Esophagus muscularis mucosa (tissue), 4 donors: ENCODE data around the gene MBD5. TPM values are rescaled to one million over a fixed set of nuclear protein-coding genes. Genes with fewer than 3 reads are reported as not detected.

Experiments used
- DNase-seq: peaks from one replicate; pipeline ENCODE4 v3.0.0-alpha.2; 2017; ENCODE audit errors: extremely low spot score
- H3K27ac ChIP-seq, 4 donors: fragments of 200-600 bp; sonication (generic); replicated peaks in 1 of 4; 1 replicate in 3 of 4; 2 replicates in 1 of 4; pipeline ENCODE4 v1.5.1; 2016 to 2019; ENCODE audit warnings: mild to moderate bottlenecking in 1 of 4
- H3K27me3 ChIP-seq, 4 donors: fragments of 200-600 bp; sonication (generic); one replicate each; pipeline versions ENCODE4 v1.5.1 to v1.6.0; 2016 to 2019
- H3K36me3 ChIP-seq, 4 donors: fragments of 200-600 bp; sonication (generic); one replicate each; pipeline ENCODE4 v1.5.1; 2016 to 2019
- H3K4me1 ChIP-seq, 4 donors: fragments of 200-600 bp; sonication (generic); one replicate each; pipeline ENCODE4 v1.5.1; 2016 to 2019
- H3K4me3 ChIP-seq, 4 donors: fragments of 200-600 bp; sonication (generic); 1 replicate in 2 of 4; 2 replicates in 2 of 4; pipeline ENCODE4 v1.5.1; 2016 to 2019; ENCODE audit warnings: mild to moderate bottlenecking in 4 of 4, moderate library complexity in 1 of 4
- H3K9me3 ChIP-seq, 4 donors: fragments of 200-600 bp; sonication (generic); 1 replicate in 3 of 4; 2 replicates in 1 of 4; pipeline ENCODE4 v1.5.1; 2016 to 2019
- CTCF ChIP-seq, 3 experiments: fragments of 200-600 bp in 2 of 3; fragments of 450-650 bp in 1 of 3; sonication (generic) in 2 of 3; IDR thresholded peaks; one replicate each; pipeline ENCODE4 v1.5.1; 2017 to 2019; ENCODE audit warnings: antibody characterized with exemption in 3 of 3, mild to moderate bottlenecking in 2 of 3, moderate library complexity in 1 of 3
- EP300 ChIP-seq: sonication (generic); formaldehyde crosslinking; IDR thresholded peaks from one replicate; pipeline ENCODE4 v1.6.1; 2017; ENCODE audit warnings: antibody characterized with exemption
- POLR2A ChIP-seq: fragments of 450-650 bp; IDR thresholded peaks from one replicate; pipeline ENCODE4 v1.6.1; 2017; ENCODE audit warnings: antibody characterized with exemption, moderate library complexity, mild to moderate bottlenecking, low read depth
- POLR2AphosphoS5 ChIP-seq, 2 donors: sonication (generic); formaldehyde crosslinking; IDR thresholded peaks; one replicate each; pipeline ENCODE4 v1.6.1; 2017; ENCODE audit warnings: antibody characterized with exemption in 2 of 2
- WGBS: methylation state at CpG from one replicate; pipeline ENCODE4 v1.1.5; 2018; 5-methylcytosine and 5-hydroxymethylcytosine counted together
- intact Hi-C: fragments of 100-400 bp; cut with DNase I; formaldehyde crosslinking; loops from one replicate; pipeline ENCODE4 v1.15.1; 2023
- total RNA-seq, 4 donors: library from RNA; depleted of rRNA; stranded (reverse); fragments of >200 nt; gene quantifications; one replicate each; pipeline versions ENCODE4 v1.1.0 to v1.2.1, GENCODE V29; 2016

Gene MBD5
- total RNA-seq, 4 donors from 2014 or later = 34.6 to 49.0 (median 44.9) TPM

GRCh38 chr2:148022351-148022750, 1.5 kb downstream of the MBD5 start:
- Histone ChIP-seq H3K27me3 (no peaks in the 10 kb centered on the region), H3K4me1 (peaks cover 29 to 60% (median 51%) of the 10 kb centered on the region in 4 donors), H3K27ac (peak overlapping the region; percentile 95 to 97 (median 96)), H3K4me3 (peak overlapping the region; percentile 78 to 85 (median 82)), H3K9me3 (no peaks in the 10 kb centered on the region), H3K36me3 (no peaks in the 10 kb centered on the region)
- no peak for DNase-seq
- TF ChIP-seq EP300 = no peak
- no peak for TF ChIP-seq POLR2A
- TF ChIP-seq CTCF (IDR thresholded peaks at IDR 0.05) = no peak
- no peak for TF ChIP-seq POLR2AphosphoS5 (IDR thresholded peaks at IDR 0.05)
- intact Hi-C loops = no loop called here
- 15% methylated on average over 1 of the region's 1 CpG for WGBS

GRCh38 chr2:148022882-148023281, 2.0 kb downstream of the MBD5 start:
- Histone ChIP-seq H3K27me3 (no peaks in the 10 kb centered on the region), H3K4me3 (peak overlapping the region in 3 of 4 donors; percentile 78 to 85 (median 81)), H3K9me3 (no peaks in the 10 kb centered on the region), H3K27ac (peak overlapping the region in 2 of 4 donors; percentile 96 to 97), H3K4me1 (peaks cover 29 to 59% (median 51%) of the 10 kb centered on the region in 4 donors), H3K36me3 (no peaks in the 10 kb centered on the region)
- intact Hi-C loops = no loop called here
- TF ChIP-seq POLR2AphosphoS5 (IDR thresholded peaks at IDR 0.05) (no peak), CTCF (IDR thresholded peaks at IDR 0.05) (no peak), POLR2A (no peak), EP300 (no peak)
- 75% methylated on average over 2 of the region's 2 CpGs for WGBS
- DNase-seq = no peak

GRCh38 chr2:148023861-148024260, 3.0 kb downstream of the MBD5 start:
- no peak for TF ChIP-seq POLR2AphosphoS5 (IDR thresholded peaks at IDR 0.05)
- no peak for TF ChIP-seq CTCF (IDR thresholded peaks at IDR 0.05)
- no peak for TF ChIP-seq EP300
- no peak for TF ChIP-seq POLR2A
- H3K4me1 ChIP-seq = peaks cover 29 to 62% (median 51%) of the 10 kb centered on the region in 4 donors

GRCh38 chr2:148026573-148026972, 5.7 kb downstream of the MBD5 start:
- no peaks in the 10 kb centered on the region for H3K36me3 ChIP-seq
- intact Hi-C loops = no loop called here
- no peak overlapping the region for H3K4me3 ChIP-seq
- WGBS = 93% methylated on average over 2 of the region's 2 CpGs
- DNase-seq = no peak
- no peaks in the 10 kb centered on the region for H3K27me3 ChIP-seq
- H3K27ac ChIP-seq = no peak overlapping the region
- peaks cover 21 to 62% (median 60%) of the 10 kb centered on the region in 4 donors for H3K4me1 ChIP-seq
- no peaks in the 10 kb centered on the region for H3K9me3 ChIP-seq
- TF ChIP-seq POLR2AphosphoS5 (IDR thresholded peaks at IDR 0.05) (no peak), CTCF (IDR thresholded peaks at IDR 0.05) (no peak), EP300 (no peak), POLR2A (no peak)

More at GRCh38 chr2:148023861-148024260, 3.0 kb downstream of the MBD5 start:
- Histone ChIP-seq H3K27me3 (no peaks in the 10 kb centered on the region), H3K27ac (no peak overlapping the region), H3K9me3 (no peaks in the 10 kb centered on the region), H3K36me3 (no peaks in the 10 kb centered on the region), H3K4me3 (no peak overlapping the region)
- no peak for DNase-seq
- intact Hi-C loops = no loop called here

- H3K9me3 ChIP-seq = no peaks in the 10 kb centered on the region
- no peaks in the 10 kb centered on the region for H3K36me3 ChIP-seq
- H3K27me3 ChIP-seq = no peaks in the 10 kb centered on the region
- 59% methylated on average over 1 of the region's 1 CpG for WGBS
- H3K4me3 ChIP-seq = no peak overlapping the region
- intact Hi-C loops = no loop called here
- no peak overlapping the region for H3K27ac ChIP-seq
- no peak for DNase-seq
- TF ChIP-seq POLR2AphosphoS5 (IDR thresholded peaks at IDR 0.05) = no peak
- TF ChIP-seq EP300 = no peak
- no peak for TF ChIP-seq POLR2A
- no peak for TF ChIP-seq CTCF (IDR thresholded peaks at IDR 0.05)
- peaks cover 23 to 64% (median 59%) of the 10 kb centered on the region in 4 donors for H3K4me1 ChIP-seq
Observed at GRCh38 chr2:148027822-148028221, 6.9 kb downstream of the MBD5 start.
